ENCODE measurements around the gene TOPORS.
"Not testable (repeated sequence)": the region's sequence is repeated elsewhere in the genome, so short reads cannot be mapped to it uniquely, and the experiment has no call there.

Gene TOPORS

DNA sequence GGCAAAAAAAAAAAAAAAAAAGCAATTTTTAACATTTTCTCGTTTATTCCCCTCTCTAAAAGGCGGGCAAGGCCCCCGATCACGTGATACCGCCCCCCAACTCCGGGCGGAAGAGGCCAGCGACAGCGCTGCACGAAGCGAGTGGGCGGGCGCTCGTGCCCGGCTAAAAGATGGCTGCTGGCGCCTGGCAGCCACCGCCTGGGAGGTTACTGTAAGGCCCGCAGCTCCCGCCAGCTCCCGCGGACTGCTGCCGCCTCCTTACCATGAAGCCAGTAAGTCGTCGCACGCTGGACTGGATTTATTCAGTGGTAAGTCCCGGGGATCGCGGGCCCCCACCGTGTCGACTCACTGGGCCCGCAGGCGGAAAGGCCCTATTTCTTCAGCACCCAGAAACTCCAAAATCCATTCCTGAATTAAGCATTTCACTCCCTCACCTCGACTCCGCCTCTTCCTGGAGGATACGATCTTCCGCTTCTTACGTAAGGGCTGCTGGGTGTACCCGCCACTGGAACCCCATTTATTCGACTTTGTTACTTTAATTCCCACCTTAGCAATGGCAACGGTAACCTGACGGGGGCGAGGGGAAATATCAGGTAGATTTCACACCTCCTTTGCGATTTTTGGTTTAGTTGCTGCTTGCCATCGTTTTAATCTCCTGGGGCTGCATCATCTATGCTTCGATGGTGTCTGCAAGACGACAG is at the start of gene TOPORS, which contains the start of gene SMIM27:
Gene TOPORS, minus strand, starts transcription at position 415 of the 701 bp plus-strand sequence. Its CDS starts 150 bp downstream, at position 265.
Gene SMIM27, plus strand, starts transcription at position 156 of the 701 bp plus-strand sequence. Its CDS starts 108 bp downstream, at position 264.
- peak; percentile 94 for DNase-seq

DNA sequence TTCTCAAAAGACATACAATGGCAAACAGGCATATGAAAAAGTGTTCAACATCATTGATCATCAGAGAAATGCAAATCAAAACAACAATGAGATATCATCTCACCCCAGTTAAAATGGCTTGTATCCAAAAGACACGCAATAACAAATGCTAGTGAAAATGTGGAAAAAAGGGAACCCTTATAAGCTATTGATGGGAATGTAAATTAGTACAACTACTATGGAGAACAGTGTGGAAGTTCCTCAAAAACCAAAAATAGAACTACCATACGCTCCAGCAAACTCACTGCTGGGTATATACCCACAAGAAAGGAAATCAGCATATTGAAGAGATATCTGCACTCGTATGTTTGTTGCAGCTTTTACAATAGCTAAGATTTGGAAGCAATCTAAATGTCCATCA is 46.6 kb upstream of the TOPORS start:
- not testable (repeated sequence) for DNase-seq

DNA sequence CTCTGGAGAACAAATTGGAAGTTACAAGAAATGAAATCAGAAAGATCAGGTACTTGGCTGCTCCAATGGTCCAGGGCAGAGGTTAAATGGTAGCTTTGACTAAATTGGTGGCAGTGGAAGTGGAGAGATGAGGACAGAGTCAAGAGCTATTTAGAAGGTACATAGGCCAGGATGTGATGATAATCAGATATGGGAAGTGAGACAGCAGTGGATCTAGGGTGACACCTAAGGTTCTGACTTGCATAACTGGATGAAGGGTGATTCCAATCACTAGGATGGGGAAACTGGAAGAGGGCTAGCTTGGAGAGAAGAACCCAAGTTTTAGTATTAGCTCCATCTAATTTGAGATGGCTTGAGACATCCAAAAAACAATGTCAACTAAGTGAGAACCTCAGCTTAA is 44.5 kb upstream of the TOPORS start:
- DNase-seq, result no peak

DNA sequence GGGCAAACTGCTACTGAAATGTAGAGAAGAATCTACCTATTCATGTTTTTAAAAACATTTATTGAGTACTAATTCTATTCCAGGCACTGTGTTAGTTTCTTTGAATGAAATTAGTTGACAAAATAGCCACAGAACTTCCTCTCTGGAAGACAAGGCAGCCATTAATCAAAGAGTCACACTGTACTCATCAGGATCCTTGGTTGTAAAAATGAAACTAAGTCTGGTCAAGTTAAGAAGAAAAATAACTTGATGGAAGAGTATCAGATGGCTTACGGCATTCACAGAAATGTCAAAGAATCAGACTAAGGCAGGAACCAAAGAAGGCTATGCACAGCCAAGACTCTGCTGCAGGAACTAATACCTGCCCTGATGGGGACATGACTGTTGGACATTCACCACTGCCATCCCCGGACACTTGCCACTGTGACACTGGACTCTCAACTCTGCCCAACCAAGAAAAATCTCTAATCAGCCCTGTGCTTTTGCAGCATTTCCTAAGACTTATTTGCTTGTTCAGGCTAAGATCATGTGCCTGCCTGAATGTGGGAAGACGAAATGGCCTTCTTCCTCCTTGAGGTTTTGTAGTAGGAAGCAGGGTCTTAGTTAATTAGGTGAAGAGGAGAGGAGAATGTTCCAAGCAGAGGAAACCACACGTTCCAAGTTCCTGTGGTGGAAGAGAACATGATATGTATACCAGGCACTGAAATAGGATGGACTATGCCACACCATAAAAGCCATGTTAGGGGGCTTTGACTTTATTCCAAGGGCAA is 43.9 kb upstream of the TOPORS start:
- DNase-seq, result no peak

DNA sequence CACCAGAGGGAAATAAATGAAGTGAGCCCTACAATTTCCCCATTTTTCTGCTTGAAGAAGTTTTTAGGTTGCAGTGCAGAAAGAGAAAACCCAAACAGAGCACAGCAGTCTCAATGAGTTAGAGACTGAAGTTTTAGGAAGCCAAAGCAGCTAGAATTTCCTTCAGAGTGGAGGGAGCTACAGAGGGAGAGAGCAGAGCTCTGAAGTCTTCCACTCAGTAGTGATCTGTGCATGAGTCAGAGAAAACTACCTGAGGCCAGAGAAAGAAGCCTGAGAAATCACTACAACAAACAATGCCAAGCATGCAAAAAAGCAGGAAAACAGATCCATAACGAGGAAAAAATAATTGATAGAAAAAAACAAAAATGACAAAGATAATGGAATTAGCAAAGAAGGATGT is 38.5 kb upstream of the TOPORS start:
- no peak for DNase-seq

DNA sequence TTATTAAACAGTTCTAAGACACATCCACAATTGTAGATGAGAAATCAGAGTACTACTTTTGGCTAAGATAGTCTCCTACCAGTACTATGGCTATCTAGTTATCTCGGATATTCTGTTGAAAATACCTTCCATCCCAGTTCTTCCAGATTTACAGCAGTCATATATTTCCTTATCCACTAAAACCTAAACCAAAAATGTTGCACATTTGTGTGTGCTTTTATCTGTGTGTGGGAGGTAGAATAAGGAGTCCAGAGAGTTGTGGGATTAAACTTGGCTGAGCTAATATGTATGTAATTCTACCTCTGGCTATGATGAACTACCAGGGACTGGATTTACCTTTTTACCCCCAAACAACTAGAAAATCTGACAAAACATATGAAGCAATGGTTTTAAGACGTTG is 38.1 kb upstream of the TOPORS start:
- DNase-seq, result no peak

DNA sequence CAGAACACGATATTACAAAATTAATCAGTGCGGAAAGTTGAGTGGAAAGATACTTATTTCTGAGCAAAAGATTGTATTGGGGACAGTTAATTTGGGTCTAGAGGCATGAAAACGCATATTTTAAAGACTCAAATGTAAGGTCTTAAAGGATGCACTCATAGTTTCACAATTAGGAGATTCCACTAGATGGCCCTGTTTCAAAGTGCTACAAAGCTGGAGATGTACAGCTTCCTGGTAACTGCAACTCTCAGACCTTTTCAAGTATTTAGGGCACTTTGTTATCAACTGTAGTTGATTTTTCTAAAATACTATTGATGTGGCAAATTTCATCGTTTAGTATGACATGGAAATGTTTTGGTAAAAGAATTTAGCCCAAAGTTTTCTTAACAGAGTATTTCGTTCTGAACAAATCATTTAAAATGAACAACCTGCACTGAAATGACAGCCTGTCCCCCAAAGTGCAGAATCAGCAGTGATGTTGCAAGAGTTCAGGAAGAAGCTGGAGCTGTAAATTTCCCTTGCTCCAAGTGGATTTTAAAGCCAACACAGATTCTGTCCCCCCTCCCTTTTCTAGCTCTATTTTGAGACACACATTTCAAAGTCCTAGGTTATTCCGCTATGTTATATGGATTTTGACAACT is 36.8 kb upstream of the TOPORS start:
- peak; percentile 83 for DNase-seq

DNA sequence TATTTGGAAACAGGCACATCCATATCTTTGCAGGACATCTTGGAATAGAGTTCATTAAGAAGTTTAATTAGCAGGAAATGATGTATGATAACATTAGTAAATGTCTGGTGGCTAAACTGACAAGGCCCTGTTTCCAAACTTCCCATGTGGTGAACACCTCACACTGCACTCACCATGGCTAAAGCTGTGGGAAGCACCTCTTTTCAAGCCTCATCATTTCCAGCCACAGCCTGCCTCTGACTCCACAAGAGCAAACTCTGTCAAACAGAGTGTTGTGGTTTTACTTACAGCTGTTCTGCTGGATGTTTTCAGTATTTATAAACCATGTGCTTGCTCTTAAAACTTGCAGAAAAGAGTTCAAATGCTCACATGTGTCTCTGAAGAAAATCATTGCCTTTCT is 35.5 kb upstream of the TOPORS start:
- DNase-seq, result no peak

DNA sequence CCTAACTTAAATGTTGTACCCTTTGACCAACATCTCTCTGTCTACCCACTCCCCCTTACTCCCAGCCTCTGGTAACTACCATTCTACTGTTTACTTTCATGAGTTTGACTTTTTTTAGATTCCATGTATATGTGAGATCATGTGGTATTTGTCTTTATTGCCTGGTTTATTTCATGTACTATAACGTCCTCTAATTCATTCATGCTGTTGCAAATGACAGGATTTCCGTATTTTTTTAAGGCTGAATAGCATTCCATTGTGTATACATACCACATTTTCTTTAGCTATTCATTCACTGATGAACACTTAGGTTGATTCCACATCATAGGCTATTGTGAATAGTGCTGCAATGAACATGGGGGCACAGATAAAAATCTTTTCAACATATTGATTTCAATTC is 32.4 kb upstream of the TOPORS start:
- DNase-seq, result no peak

DNA sequence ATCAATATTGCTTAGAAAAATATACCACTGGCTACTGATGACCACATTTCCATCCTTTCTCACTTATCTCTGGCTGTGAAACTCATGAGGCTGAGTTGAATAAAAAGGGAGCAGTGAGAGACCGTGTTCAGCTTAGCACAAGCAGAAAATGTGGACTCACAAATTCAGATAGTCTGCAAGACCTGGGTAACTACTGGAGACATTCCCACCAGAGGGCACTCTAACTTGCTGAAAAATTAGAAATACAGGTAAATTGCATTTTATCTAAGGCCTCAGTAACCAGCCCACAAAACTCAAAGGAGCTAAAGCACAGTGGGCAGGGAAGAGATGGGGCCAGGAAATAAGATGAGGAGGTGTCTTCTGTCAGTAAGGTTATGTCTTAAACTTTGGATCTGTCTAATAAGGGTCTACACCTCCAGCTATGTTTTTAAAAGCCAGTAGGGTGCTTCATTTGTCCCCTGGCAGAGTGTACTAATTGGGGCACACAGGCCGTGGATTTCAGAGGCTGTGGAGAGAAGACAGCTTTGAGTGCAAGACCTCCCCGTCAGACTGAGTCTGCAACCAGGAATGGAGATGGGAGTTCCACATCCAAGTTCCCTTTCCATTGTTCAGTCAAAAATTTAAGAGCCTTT is 29.2 kb upstream of the TOPORS start:
- peak; percentile 86 for DNase-seq

DNA sequence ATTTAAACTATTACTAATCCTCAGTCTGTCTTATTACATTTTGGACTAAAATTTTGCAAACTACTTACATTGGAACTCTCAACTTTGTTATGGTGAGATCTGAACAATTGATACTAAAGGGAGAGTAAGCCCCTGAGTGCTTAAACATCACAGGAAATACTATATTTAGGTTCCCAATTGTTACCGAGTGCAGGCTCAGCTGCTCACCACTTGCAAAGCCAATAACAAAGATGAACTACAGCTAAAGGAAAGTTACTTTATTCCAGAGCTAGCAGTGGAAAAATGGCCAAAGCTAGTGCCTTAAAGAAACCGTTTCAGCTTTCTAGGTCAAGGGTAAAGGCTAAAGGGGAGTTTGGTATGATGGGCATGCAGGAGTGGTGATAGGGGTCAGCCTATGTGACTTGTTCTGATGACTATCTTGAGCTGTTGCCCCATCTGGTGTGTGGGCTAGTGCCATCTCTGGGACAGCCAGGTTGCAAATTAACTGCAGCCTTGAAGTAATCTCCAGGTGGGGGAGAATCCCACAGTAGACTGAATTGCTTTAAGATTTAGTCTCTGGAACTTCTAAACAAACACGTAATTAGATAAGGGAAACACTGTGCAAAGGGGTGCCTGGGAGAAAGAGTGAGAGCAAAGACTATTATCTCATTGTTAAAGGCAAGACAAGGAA is 28.4 kb upstream of the TOPORS start:
- peak; percentile 60 for DNase-seq

DNA sequence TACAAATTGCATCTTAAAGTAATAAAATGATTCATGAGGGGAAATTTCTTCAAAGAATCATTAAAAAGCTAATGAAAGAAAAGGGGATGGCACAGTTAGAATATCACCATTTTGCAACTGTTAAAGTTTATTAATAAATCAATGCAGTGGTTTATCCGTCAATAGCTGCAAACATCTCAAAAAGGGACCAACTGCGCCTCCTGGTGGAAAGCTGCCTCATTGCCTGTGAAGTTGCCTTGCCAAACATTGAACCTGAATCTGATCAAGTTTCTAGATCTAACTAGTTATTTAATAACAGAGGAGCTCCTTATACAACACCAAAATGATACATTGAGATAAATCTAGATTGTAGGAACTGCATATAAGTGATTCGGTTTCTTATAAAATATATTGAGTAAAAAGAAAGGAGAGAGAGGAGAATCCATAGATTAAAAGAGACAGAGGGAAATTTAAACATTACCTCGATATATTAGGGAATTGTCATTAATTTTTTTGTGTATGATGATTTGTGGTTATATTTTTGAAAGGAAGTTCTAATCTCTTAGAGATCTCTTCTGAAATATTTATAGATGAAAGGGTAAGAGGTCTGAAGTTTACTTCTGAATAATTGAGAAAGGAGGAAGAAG is 27.4 kb upstream of the TOPORS start:
- DNase-seq, result peak; percentile 86

DNA sequence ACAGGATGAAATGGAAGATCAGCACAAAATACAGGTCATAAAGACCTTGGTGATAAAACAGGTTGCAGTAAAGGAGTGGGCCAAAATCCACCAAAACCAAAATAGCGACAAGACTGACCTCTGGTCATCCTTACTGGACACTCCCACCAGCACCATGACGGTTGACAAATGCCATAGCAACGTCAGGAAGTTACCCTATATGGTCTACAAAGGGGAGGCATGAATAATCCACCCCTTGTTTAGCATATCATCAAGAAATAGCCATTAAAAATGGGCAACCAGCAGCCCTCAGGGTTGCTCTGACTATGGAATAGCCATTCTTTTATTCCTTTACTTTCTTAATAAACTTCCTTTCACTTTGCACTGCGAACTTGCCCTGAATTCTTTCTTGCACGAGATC is 26.6 kb upstream of the TOPORS start:
- DNase-seq, result no peak

DNA sequence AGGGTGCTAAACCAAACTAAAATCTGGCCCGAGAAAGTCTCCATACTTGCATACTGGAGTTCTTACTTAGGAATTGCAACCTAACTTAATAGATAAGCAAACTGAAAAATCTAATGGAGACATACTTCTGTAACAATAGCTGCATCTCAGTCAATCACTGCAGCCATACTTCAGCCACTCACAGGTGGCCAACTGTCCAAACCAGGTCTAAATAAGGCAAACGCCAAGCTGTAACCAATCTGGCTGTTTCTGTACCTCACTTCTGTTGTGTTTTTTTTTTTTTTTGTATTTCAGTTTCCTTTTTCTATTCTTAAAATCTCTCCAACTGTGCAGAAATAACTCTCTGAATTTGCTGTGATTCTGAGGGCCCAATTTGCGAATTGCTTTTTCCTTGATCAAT is 24.9 kb upstream of the TOPORS start:
- no peak for DNase-seq

DNA sequence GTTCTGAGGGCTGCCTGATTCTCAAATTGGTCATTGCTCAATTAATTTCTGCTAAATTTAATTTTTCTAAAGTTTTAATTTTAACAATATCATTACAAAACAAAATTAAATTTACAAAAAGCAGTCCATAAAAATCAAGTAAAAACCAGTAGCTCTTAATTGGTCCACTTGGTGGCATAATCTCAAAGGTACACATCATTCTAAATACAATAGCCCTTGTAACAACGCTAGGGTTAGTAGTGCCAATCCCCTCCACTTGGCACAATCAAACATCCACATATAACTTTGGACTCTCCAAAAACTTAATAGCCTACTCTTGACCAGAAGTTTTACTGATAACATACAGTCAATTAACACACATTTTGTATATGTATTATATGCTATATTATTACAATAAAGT is 22.5 kb upstream of the TOPORS start:
- DNase-seq, result no peak

DNA sequence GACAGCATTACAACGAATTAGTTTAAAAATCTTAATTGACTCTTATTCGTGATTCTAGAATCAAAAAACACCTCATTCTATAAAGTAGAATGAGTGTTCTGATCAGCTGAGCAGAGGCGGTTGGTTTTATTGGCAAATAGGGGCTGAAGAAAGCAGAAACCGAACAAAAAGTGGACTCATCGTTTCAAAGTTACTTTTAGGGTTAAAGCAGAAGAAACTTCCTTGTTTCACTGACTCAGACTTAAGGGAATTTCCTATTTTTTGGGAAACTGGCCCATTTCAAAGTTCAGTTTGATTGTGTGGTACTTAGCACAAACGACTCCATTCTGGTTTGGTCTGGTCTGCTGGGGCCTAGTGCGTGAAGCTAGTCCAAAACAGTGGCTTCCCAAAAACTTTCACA is 21.4 kb upstream of the TOPORS start:
- no peak for DNase-seq

DNA sequence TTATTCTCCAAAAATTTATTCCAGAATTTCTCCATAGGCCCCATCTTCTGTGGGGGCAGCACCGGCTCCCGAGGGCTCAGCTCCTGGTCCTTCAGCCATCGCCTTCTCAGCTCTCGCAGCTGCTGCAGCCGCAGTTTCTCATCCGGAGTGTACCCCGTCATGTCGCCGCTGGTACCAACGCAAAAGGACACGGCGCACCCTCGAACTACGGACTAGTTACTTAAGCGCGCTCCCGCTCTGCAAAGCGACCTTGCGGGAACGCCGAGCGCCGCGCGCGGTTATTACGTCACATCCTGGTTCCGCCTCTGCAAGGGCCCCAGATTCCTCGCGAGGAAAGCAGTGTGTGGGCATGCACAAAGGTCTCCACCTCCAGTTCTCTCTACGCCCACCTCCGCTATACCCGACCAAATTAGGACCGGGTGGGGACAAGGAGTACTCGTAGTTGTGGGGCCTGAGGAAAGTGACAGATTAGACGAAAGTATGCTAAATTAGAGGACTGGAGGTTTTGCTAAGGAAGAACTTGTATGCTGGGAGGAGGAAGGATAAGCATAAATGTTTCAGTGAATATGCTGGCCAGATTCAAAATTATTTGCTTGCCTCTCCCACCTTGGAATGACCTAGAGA is 20.6 kb upstream of the TOPORS start, which contains the start of gene NDUFB6:
Gene NDUFB6, minus strand, starts transcription at position 260 of the 624 bp plus-strand sequence. Its CDS starts 99 bp downstream, at position 161.
- peak; percentile 97 for DNase-seq

DNA sequence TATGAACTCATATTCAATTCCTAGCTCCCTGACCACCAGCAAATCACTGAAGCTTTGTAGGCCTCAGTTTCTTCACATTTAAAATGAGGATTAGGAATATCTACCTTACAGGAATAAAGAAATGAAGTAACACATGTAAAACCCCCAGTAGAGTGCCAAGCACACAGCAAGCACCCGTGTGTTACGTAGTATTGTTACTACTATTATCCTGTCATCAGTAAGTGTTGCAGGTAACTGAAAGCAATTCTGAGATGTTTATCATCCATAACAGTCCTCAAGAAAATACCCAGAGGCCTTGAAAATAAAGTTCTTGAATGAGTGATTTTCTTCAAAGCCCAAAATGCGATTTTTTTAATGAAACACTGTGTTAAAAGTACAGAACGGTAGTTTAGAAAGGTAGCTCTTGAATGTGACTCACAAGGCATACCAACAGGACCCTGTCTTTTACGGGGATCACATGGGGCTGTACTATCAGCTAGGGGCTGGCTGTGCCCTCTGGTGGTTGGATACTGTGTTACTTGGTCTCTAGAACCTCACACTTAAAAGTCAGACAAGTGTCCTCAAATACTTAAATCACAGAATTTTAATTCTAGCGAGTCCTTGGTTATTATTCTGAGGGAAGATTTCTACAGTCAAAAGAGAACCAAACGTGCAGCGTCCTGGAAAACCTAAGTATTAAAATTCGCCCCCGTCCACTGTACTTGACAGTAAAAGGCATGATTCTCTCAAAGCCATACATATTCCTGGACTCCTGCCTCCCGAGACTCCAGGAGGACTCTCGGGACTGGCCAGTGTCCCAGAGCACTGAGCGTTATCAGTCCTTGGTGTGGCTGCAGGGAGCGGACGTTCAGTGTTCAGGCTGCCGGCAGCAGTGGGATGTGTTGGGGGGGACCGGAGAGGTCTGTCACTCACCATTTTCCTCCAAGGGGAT is 19.8 kb upstream of the TOPORS start:
- DNase-seq, result peak; percentile 90

DNA sequence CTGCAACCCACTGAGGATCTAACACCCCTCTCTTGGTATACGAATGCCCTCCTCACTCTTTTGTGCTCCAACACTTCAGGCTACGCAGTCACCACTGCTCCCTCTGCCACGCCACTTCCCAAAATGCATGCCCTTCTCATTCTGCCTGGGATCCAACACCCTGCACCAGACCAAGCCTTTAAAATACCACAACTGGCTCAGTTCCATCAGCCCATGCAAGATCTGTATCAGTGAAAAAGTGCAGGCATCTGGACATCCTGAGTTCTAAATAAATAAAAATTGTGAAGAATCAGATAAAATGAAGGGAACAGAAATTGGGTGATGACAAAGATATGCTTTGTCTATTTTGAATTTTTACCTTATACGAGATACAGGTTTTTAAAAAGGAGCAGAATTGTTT is 17.9 kb upstream of the TOPORS start:
- no peak for DNase-seq

DNA sequence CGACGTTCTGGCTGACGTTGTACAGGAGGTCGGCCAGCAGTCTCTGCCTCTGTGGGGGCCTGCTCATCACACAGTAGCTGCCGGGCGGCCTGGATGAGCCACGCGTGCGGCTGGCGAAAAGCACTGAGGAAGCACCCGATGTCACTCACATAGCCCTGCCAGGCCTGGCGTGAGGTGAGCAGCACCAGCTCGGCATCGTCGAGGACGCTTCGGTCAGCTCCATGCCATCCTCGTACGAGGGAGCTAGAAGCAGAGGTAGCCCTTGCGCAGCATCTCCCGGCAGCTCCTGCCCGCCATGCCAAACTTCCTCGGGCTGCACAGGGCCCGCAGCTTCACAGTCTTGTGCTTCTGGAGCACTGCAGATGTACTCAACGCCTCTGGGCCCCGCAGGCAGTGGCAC is 14.4 kb upstream of the TOPORS start:
- no peak for DNase-seq

DNA sequence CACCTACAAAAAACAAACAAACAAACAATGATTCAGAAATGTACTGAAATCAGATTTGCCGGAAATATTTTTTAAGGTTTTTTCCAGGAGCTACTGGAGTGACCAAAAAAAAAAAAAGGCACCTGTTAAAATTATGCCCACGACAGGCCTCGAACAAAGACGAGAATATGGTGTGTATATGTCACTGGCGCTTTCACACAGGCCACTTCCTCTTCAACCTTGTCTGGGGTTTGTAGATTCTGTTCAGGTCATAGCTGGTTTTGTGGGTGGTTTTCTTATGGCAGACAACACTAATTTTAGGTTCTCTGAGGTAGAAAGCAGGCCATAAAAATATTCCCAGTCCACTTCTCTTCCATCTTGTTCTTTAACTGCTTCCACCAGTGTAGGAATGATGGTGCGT is 13.6 kb upstream of the TOPORS start:
- DNase-seq, result no peak
